KMS-11 (cell line): ENCODE data around the gene NAIF1.
"Not testable (repeated sequence)": the region's sequence is repeated elsewhere in the genome, so short reads cannot be mapped to it uniquely, and the experiment has no call there.

ENCODE experiments used
- H2AFZ ChIP-seq: fragments of 200-600 bp; sonication (generic); 2 replicates; pipeline ENCODE4 v1.6.1; 2016; ENCODE audit warnings: antibody characterized with exemption, mixed run types, low read depth
- H3K27ac ChIP-seq: fragments of 200-600 bp; sonication (generic); 2 replicates; pipeline ENCODE4 v1.6.1; 2016; ENCODE audit warnings: mild to moderate bottlenecking, mixed run types
- H3K27me3 ChIP-seq: fragments of 200-600 bp; sonication (generic); 2 replicates; pipeline ENCODE4 v1.6.1; 2017; ENCODE audit warnings: mild to moderate bottlenecking, low read depth, mixed run types, moderate library complexity; ENCODE audit not compliant: insufficient read depth
- H3K36me3 ChIP-seq: fragments of 200-600 bp; sonication (generic); 2 replicates; pipeline ENCODE4 v1.6.1; 2017; ENCODE audit warnings: mild to moderate bottlenecking, mixed run types; ENCODE audit not compliant: insufficient read depth
- H3K4me1 ChIP-seq: fragments of 200-600 bp; sonication (generic); 2 replicates; pipeline ENCODE4 v1.6.1; 2016; ENCODE audit warnings: mild to moderate bottlenecking, low read depth, mixed run types; ENCODE audit not compliant: poor library complexity, severe bottlenecking
- H3K4me2 ChIP-seq: fragments of 200-600 bp; sonication (generic); 2 replicates; pipeline ENCODE4 v1.7.0; 2016; ENCODE audit warnings: mild to moderate bottlenecking, mixed run types
- H3K4me3 ChIP-seq: fragments of 200-600 bp; sonication (generic); IDR thresholded peaks from 2 replicates; pipeline ENCODE4 v1.6.1; 2017; ENCODE audit warnings: low read depth, low read length, mixed read lengths; ENCODE audit not compliant: insufficient read depth
- H3K79me2 ChIP-seq: fragments of 200-600 bp; sonication (generic); 2 replicates; pipeline ENCODE4 v1.6.1; 2016; ENCODE audit warnings: low read depth, mixed run types; ENCODE audit not compliant: insufficient read depth
- H3K9ac ChIP-seq: fragments of 200-600 bp; sonication (generic); 2 replicates; pipeline ENCODE4 v1.6.1; 2016; ENCODE audit warnings: mild to moderate bottlenecking, mixed run types
- H4K20me1 ChIP-seq: fragments of 200-600 bp; sonication (generic); 2 replicates; pipeline ENCODE4 v1.6.1; 2016; ENCODE audit warnings: mild to moderate bottlenecking, mixed run types; ENCODE audit not compliant: insufficient read depth
- CTCF ChIP-seq: fragments of 200-600 bp; sonication (generic); conservative IDR thresholded peaks from 2 replicates; pipeline ENCODE4 v1.6.1; 2017; ENCODE audit warnings: low read depth, mild to moderate bottlenecking, antibody characterized with exemption, low read length, moderate library complexity, mixed read lengths

NAIF1 gene

GRCh38 chr9:128024761-128025308, 42.3 kb downstream of the NAIF1 start:
- Histone ChIP-seq H3K4me1 (no peaks in the 10 kb centered on the region), H2AFZ (no peak overlapping the region), H3K9ac (no peak overlapping the region), H3K27me3 (no peaks in the 10 kb centered on the region), H3K36me3 (no peaks in the 10 kb centered on the region), H3K79me2 (no peaks in the 10 kb centered on the region), H3K4me2 (no peak overlapping the region), H4K20me1 (no peaks in the 10 kb centered on the region), H3K27ac (no peak overlapping the region), H3K4me3 (no peak overlapping the region)
- no peak for TF ChIP-seq CTCF

GRCh38 chr9:128023671-128024070, 43.4 kb downstream of the NAIF1 start:
- H3K4me1 ChIP-seq, H3K4me2 ChIP-seq: not testable (repeated sequence)

GRCh38 chr9:128022886-128023285, 44.2 kb downstream of the NAIF1 start:
- no peaks in the 10 kb centered on the region for H3K36me3 ChIP-seq
- H3K27me3 ChIP-seq, result no peaks in the 10 kb centered on the region
- no peaks in the 10 kb centered on the region for H3K79me2 ChIP-seq
- no peaks in the 10 kb centered on the region for H3K4me1 ChIP-seq
- H4K20me1 ChIP-seq, result no peaks in the 10 kb centered on the region
- H2AFZ ChIP-seq, result no peak overlapping the region
- H3K4me2 ChIP-seq, result no peak overlapping the region
- H3K27ac ChIP-seq, result no peak overlapping the region
- no peak overlapping the region for H3K4me3 ChIP-seq
- no peak for TF ChIP-seq CTCF
- H3K9ac ChIP-seq, result no peak overlapping the region

More at GRCh38 chr9:128023671-128024070, 43.4 kb downstream of the NAIF1 start:
- not testable (repeated sequence) for H3K4me3 ChIP-seq, H3K36me3 ChIP-seq, H3K79me2 ChIP-seq, H3K27ac ChIP-seq, H4K20me1 ChIP-seq, H3K9ac ChIP-seq, H2AFZ ChIP-seq, H3K27me3 ChIP-seq

- H3K4me1 ChIP-seq, result no peaks in the 10 kb centered on the region
- no peak overlapping the region for H3K4me3 ChIP-seq
Observed at GRCh38 chr9:128021098-128021497, 46.0 kb downstream of the NAIF1 start.

More at GRCh38 chr9:128021098-128021497, 46.0 kb downstream of the NAIF1 start:
- H2AFZ ChIP-seq, result no peak overlapping the region
- H3K79me2 ChIP-seq, result no peaks in the 10 kb centered on the region
- H4K20me1 ChIP-seq, result no peaks in the 10 kb centered on the region
- H3K4me2 ChIP-seq, result no peak overlapping the region
- H3K27me3 ChIP-seq, result no peaks in the 10 kb centered on the region
- H3K36me3 ChIP-seq, result no peaks in the 10 kb centered on the region
- H3K27ac ChIP-seq, result no peak overlapping the region
- TF ChIP-seq CTCF, result peak; percentile 5; the same call in 1 of the 2 replicates
- no peak overlapping the region for H3K9ac ChIP-seq
